ENCODE measurements around the gene SYT1. TPM values are rescaled to one million over a fixed set of nuclear protein-coding genes. Genes with fewer than 3 reads are reported as not detected.

SYT1 gene
- total RNA-seq, 4 donors from 2014 or later: 1.4 to 4.1 (median 1.8) TPM

- H3K4me1 ChIP-seq: no peaks in the 10 kb centered on the region
- no peaks in the 10 kb centered on the region for H3K27me3 ChIP-seq
- H3K4me3 ChIP-seq: no peak overlapping the region
- no peak for DNase-seq
- H3K27ac ChIP-seq: no peak overlapping the region
- H3K36me3 ChIP-seq: no peaks in the 10 kb centered on the region
- H3K9me3 ChIP-seq: no peaks in the 10 kb centered on the region
- TF ChIP-seq POLR2A (IDR thresholded peaks at IDR 0.05): no peak
- TF ChIP-seq, protein P1, sequence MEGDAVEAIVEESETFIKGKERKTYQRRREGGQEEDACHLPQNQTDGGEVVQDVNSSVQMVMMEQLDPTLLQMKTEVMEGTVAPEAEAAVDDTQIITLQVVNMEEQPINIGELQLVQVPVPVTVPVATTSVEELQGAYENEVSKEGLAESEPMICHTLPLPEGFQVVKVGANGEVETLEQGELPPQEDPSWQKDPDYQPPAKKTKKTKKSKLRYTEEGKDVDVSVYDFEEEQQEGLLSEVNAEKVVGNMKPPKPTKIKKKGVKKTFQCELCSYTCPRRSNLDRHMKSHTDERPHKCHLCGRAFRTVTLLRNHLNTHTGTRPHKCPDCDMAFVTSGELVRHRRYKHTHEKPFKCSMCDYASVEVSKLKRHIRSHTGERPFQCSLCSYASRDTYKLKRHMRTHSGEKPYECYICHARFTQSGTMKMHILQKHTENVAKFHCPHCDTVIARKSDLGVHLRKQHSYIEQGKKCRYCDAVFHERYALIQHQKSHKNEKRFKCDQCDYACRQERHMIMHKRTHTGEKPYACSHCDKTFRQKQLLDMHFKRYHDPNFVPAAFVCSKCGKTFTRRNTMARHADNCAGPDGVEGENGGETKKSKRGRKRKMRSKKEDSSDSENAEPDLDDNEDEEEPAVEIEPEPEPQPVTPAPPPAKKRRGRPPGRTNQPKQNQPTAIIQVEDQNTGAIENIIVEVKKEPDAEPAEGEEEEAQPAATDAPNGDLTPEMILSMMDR (IDR thresholded peaks at IDR 0.05): no peak
Observed at GRCh38 chr12:79301181-79301580, 436.6 kb downstream of the SYT1 start.

DNA sequence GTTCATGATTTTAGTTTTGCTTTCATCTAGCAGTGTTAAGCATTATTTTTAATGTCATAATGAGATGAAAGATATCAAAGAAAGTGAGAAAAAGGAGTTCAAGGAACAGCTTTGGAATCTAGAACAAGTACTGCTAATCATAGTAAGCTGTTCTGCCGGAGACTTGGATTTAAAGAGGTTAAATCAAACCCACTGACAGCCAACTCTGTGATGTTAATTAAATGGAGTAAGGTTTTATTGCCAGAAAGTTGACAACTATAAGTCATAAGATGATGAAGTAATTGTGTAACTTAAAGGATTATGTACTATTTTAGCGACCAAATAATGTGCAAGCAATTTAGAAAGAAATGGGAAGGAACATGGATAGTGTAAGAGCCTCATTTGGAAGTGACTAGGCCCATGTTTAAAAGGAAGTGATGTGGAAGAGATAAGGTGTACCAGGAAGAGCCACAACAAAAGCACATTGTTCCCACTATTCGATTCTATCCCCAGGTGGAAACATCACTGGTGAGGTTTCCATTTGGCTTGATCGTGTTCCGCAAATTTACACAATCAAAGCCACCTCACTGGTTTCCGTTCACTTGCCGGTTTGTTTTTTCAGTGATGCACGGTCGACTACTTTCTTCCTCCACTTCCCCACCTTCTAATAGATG is 437.7 kb downstream of the SYT1 start:
- H3K9me3 ChIP-seq: no peaks in the 10 kb centered on the region
- no peak overlapping the region for H3K27ac ChIP-seq
- no peak for TF ChIP-seq POLR2A (IDR thresholded peaks at IDR 0.05)
- TF ChIP-seq, protein P1 (IDR thresholded peaks at IDR 0.05): no peak
- no peak overlapping the region for H3K4me3 ChIP-seq
- no peak for DNase-seq
- no peaks in the 10 kb centered on the region for H3K36me3 ChIP-seq
- H3K4me1 ChIP-seq: no peaks in the 10 kb centered on the region
- H3K27me3 ChIP-seq: no peaks in the 10 kb centered on the region

GRCh38 chr12:79307340-79307739 is 442.8 kb downstream of the SYT1 start:
- Histone ChIP-seq H3K4me1 (no peaks in the 10 kb centered on the region), H3K4me3 (no peak overlapping the region), H3K27ac (no peak overlapping the region), H3K36me3 (no peaks in the 10 kb centered on the region), H3K27me3 (no peaks in the 10 kb centered on the region), H3K9me3 (no peaks in the 10 kb centered on the region)
- TF ChIP-seq POLR2A (IDR thresholded peaks at IDR 0.05): no peak
- TF ChIP-seq, protein P1 (IDR thresholded peaks at IDR 0.05): no peak
- no peak for DNase-seq

DNA sequence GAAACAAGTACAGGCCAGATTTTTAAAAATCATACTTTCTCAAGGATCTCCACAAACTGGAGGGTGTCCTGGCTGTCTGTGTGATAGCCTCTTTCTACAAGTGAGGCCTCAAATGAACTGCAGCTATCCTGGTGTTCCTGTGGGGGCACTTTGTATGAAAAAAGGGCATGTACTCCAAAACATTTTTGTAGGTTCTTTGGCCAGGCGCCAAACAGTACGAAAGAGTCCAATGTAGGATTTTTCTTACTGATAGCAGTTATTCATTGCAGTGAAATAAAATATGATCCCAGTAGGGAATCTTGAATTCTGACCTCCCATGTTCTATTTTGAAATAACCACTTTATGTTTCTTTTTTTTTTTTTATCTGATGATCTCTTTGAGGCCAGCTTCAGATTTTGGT is 444.5 kb downstream of the SYT1 start:
- Histone ChIP-seq H3K4me1 (no peaks in the 10 kb centered on the region), H3K27me3 (no peaks in the 10 kb centered on the region), H3K9me3 (no peaks in the 10 kb centered on the region), H3K4me3 (no peak overlapping the region), H3K36me3 (no peaks in the 10 kb centered on the region), H3K27ac (no peak overlapping the region)
- TF ChIP-seq POLR2A (IDR thresholded peaks at IDR 0.05): no peak
- TF ChIP-seq, protein P1 (IDR thresholded peaks at IDR 0.05): no peak
- no peak for DNase-seq

DNA sequence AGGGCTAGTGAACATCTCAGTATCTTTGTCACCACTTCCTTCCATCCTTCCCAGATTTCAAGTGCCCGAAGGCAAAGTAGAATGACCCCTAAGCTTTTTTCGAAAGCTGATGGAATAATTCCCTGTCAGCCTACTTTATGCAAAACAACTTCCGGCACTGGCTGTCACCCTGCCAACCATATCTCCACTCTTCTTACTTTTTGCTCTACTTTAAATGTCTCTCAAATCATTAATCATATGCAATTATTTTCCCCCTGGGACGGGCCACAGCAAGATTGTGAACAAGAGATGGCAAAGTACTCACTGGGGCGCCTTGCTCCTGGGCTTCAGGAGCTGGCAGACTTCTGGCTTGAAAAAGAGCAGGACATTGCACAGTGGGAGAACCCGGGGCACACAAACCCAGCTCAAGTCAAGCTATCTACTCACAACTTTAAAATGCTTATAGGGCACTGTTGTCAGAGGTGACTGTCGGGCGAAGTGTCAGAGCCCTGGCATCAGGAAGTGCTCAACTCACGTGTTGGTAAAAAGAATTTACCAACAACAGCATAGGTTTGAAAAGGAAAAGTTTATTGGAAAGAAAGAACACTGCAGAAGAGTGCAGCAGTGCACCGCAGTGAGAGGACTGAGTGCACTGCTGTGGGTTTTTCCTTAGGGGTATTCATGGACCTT is 452.7 kb downstream of the SYT1 start:
- Histone ChIP-seq H3K4me3 (no peak overlapping the region), H3K9me3 (no peaks in the 10 kb centered on the region), H3K27ac (no peak overlapping the region), H3K27me3 (no peaks in the 10 kb centered on the region), H3K4me1 (no peaks in the 10 kb centered on the region), H3K36me3 (no peaks in the 10 kb centered on the region)
- DNase-seq: no peak
- TF ChIP-seq POLR2A (IDR thresholded peaks at IDR 0.05): no peak
- TF ChIP-seq, protein P1 (IDR thresholded peaks at IDR 0.05): no peak

Data from Peyer's patch (tissue), 4 donors.